Measurements from ENCODE around the gene DPH6. TPM values are rescaled to one million over a fixed set of nuclear protein-coding genes. Genes with fewer than 3 reads are reported as not detected.
"Not testable (repeated sequence)": the region's sequence is repeated elsewhere in the genome, so short reads cannot be mapped to it uniquely, and the experiment has no call there.

The DPH6 gene
- total RNA-seq, 1 experiment from 2014 or later = 26.8 TPM

GRCh38 chr15:35448294-35448693, 97.7 kb downstream of the DPH6 start:
- in situ Hi-C loops (cut with HindIII; ENCODE audit: low sequenced_read_pairs) = loop anchor here (25.0 kb wide), 1 partner anchor 111 kb away; no protein-coding TSS in a partner anchor
- DNase-seq (ENCODE audit: low spot score) = no peak

- in situ Hi-C loops (cut with HindIII; ENCODE audit: low sequenced_read_pairs) = loop anchor here (25.0 kb wide), 1 partner anchor 109 kb away; no protein-coding TSS in a partner anchor
- DNase-seq (ENCODE audit: low spot score) = no peak
These were observed 100.1 kb downstream of the DPH6 start for GRCh38 chr15:35445891-35446290.

- in situ Hi-C loops (cut with HindIII; ENCODE audit: low sequenced_read_pairs) = loop anchor here (25.0 kb wide), 1 partner anchor 107 kb away; no protein-coding TSS in a partner anchor
- DNase-seq (ENCODE audit: low spot score) = peak; percentile 64
These were observed 101.3 kb downstream of the DPH6 start for GRCh38 chr15:35444557-35445204.

GRCh38 chr15:35443376-35443775, 102.6 kb downstream of the DPH6 start:
- in situ Hi-C loops (cut with HindIII; ENCODE audit: low sequenced_read_pairs) = loop anchor here (25.0 kb wide), 1 partner anchor 106 kb away; no protein-coding TSS in a partner anchor
- peak; percentile 56 for DNase-seq (ENCODE audit: low spot score)

- in situ Hi-C loops (cut with HindIII; ENCODE audit: low sequenced_read_pairs) = loop anchor here (25.0 kb wide), 1 partner anchor 105 kb away; no protein-coding TSS in a partner anchor
- no peak for DNase-seq (ENCODE audit: low spot score)
These were observed 103.2 kb downstream of the DPH6 start for GRCh38 chr15:35442742-35443141.

GRCh38 chr15:35441279-35441678, 104.7 kb downstream of the DPH6 start:
- in situ Hi-C loops (cut with HindIII; ENCODE audit: low sequenced_read_pairs) = loop anchor here (25.0 kb wide), 1 partner anchor 104 kb away; no protein-coding TSS in a partner anchor

GRCh38 chr15:35440265-35440664, 105.7 kb downstream of the DPH6 start:
- DNase-seq (ENCODE audit: low spot score) = peak; percentile 41
- in situ Hi-C loops (cut with HindIII; ENCODE audit: low sequenced_read_pairs) = loop anchor here (25.0 kb wide), 1 partner anchor 103 kb away; no protein-coding TSS in a partner anchor

More at GRCh38 chr15:35441279-35441678, 104.7 kb downstream of the DPH6 start:
- not testable (repeated sequence) for DNase-seq (ENCODE audit: low spot score)

GRCh38 chr15:35439291-35439690, 106.7 kb downstream of the DPH6 start:
- in situ Hi-C loops (cut with HindIII; ENCODE audit: low sequenced_read_pairs) = loop anchor here (25.0 kb wide), 1 partner anchor 102 kb away; no protein-coding TSS in a partner anchor
- peak; percentile 72 for DNase-seq (ENCODE audit: low spot score)

- in situ Hi-C loops (cut with HindIII; ENCODE audit: low sequenced_read_pairs) = loop anchor here (25.0 kb wide), 1 partner anchor 100 kb away; no protein-coding TSS in a partner anchor
- peak; percentile 42 for DNase-seq (ENCODE audit: low spot score)
These were observed 108.8 kb downstream of the DPH6 start for GRCh38 chr15:35437157-35437556.

GRCh38 chr15:35436422-35436821, 109.5 kb downstream of the DPH6 start:
- in situ Hi-C loops (cut with HindIII; ENCODE audit: low sequenced_read_pairs) = loop anchor here (25.0 kb wide), 1 partner anchor 99 kb away; no protein-coding TSS in a partner anchor
- DNase-seq (ENCODE audit: low spot score) = peak; percentile 29

- DNase-seq (ENCODE audit: low spot score) = peak; percentile 68
- in situ Hi-C loops (cut with HindIII; ENCODE audit: low sequenced_read_pairs) = loop anchor here (25.0 kb wide), 1 partner anchor 94 kb away; no protein-coding TSS in a partner anchor
These were observed 114.7 kb downstream of the DPH6 start for GRCh38 chr15:35431281-35431680.

- in situ Hi-C loops (cut with HindIII; ENCODE audit: low sequenced_read_pairs) = loop anchor here (25.0 kb wide), 1 partner anchor 93 kb away; no protein-coding TSS in a partner anchor
- peak; percentile 52 for DNase-seq (ENCODE audit: low spot score)
These were observed 115.7 kb downstream of the DPH6 start for GRCh38 chr15:35430301-35430700.

- DNase-seq (ENCODE audit: low spot score) = peak; percentile 57
- in situ Hi-C loops (cut with HindIII; ENCODE audit: low sequenced_read_pairs) = loop anchor here (25.0 kb wide), 1 partner anchor 90 kb away; no protein-coding TSS in a partner anchor
These were observed 118.5 kb downstream of the DPH6 start for GRCh38 chr15:35427496-35427895.

GRCh38 chr15:35427091-35427490, 118.9 kb downstream of the DPH6 start:
- in situ Hi-C loops (cut with HindIII; ENCODE audit: low sequenced_read_pairs) = loop anchor here (25.0 kb wide), 1 partner anchor 90 kb away; no protein-coding TSS in a partner anchor
- peak; percentile 65 for DNase-seq (ENCODE audit: low spot score)

GRCh38 chr15:35410775-35411174, 135.2 kb downstream of the DPH6 start:
- DNase-seq (ENCODE audit: low spot score) = no peak
- in situ Hi-C loops (cut with HindIII; ENCODE audit: low sequenced_read_pairs) = no loop called here

GRCh38 chr15:35399901-35400300, 146.1 kb downstream of the DPH6 start:
- DNase-seq (ENCODE audit: low spot score) = no peak
- in situ Hi-C loops (cut with HindIII; ENCODE audit: low sequenced_read_pairs) = no loop called here

GRCh38 chr15:35397027-35397426, 148.9 kb downstream of the DPH6 start:
- in situ Hi-C loops (cut with HindIII; ENCODE audit: low sequenced_read_pairs) = no loop called here

GRCh38 chr15:35394416-35394815, 151.5 kb downstream of the DPH6 start:
- in situ Hi-C loops (cut with HindIII; ENCODE audit: low sequenced_read_pairs) = no loop called here

More at GRCh38 chr15:35397027-35397426, 148.9 kb downstream of the DPH6 start:
- no peak for DNase-seq (ENCODE audit: low spot score)

GRCh38 chr15:35393398-35393797, 152.6 kb downstream of the DPH6 start:
- DNase-seq (ENCODE audit: low spot score) = peak; percentile 29

More at GRCh38 chr15:35394416-35394815, 151.5 kb downstream of the DPH6 start:
- DNase-seq (ENCODE audit: low spot score) = no peak

GRCh38 chr15:35391408-35391984, 154.5 kb downstream of the DPH6 start:
- DNase-seq (ENCODE audit: low spot score); in situ Hi-C loops (cut with HindIII; ENCODE audit: low sequenced_read_pairs): not testable (repeated sequence)

More at GRCh38 chr15:35393398-35393797, 152.6 kb downstream of the DPH6 start:
- in situ Hi-C loops (cut with HindIII; ENCODE audit: low sequenced_read_pairs) = no loop called here
